A172 (cell line): ENCODE measurements around the gene USP48. TPM values are rescaled to one million over a fixed set of nuclear protein-coding genes. Genes with fewer than 3 reads are reported as not detected.
A peak's percentile ranks its signal among the peaks of the same experiment; 100 is the strongest.
"Not testable (repeated sequence)": the region's sequence is repeated elsewhere in the genome, so short reads cannot be mapped to it uniquely, and the experiment has no call there.

Source experiments
- DNase-seq: peaks from one replicate; pipeline ENCODE4 v3.0.0-alpha.2; 2015; ENCODE audit warnings: low spot score
- total RNA-seq: library from RNA; depleted of rRNA; stranded (reverse); fragments of >200 nt; shearing (Covaris generic); gene quantifications from 2 replicates; pipeline ENCODE4 v1.2.3, GENCODE V29; 2014

Gene USP48
- total RNA-seq, 1 experiment from 2014 or later: 22.8 TPM

DNA sequence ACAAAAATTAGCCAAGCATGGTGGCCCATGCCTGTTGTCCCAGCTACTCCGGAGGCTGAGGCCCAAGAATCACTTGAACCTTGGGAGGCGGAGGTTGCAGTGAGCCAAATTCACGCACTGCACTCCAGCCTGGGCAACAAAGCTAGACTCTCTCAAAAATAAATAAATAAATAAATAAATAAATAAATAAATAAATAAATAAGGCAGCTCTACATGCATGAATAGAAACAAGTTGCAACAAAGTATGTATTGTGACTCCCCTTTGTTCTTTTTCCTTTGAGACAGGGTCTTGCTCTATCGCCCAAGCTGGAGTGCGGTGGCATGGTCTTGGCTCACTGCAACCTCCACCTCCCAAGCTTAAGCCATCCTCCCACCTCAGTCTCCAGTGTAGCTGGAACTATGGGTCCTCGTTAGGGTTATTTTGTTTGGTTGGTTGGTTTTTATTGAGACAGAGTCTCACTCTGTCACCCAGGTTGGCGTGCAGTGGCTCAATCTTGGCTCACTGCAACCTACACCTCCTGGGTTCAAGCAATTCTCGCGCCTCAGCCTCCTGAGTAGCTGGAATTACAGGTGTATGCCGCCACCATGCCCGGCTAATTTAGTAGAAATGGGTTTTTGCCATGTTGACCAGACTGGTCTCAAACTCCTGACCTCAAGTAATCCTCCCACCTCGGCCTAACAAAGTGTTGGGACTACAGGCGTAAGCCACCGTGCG lies 8.0 kb downstream of the USP48 start:
- no peak for DNase-seq

- DNase-seq: no peak
These were observed 9.4 kb downstream of the USP48 start for GRCh38 chr1:21773585-21773984.

DNA sequence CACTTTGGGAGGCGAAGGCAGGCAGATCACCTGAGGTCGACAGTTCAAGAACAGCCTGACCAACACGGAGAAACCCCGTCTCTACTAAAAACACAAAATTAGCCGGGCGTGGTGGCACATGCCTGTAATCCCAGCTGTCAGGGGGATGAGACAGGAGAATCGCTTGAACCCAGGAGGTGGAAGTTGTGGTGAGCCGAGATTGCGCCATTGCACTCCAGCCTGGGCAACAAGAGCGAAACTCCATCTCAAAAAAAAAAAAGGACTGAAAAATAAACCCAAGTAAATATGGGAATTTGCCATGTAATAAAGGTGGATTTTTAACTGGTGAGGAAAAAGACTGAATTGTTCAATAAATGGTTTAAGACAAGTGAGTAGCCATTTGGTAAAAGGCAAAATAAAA lies 11.3 kb downstream of the USP48 start:
- DNase-seq: not testable (repeated sequence)

GRCh38 chr1:21770602-21771001 lies 12.3 kb downstream of the USP48 start:
- DNase-seq: not testable (repeated sequence)

DNA sequence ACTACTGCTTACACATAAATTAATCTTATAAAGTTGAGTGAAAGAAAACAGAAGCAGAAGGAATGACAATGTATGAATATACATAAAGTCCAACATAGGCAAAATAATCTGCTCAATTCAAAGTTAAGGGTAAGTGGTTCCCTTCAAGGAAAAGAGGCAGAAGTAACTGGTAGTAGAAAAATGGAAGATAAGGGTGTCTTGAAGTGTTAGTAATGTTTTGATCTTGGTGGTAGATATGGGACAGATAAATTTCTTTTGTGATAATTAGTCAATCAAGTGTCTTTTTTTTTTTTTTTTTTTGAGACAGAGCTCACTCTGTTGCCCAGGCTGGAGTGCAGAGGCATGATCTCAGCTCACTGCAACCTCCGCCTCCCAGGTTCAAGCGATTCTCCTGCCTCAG lies 12.7 kb downstream of the USP48 start:
- no peak for DNase-seq

- DNase-seq: not testable (repeated sequence)
These were observed 15.8 kb downstream of the USP48 start for GRCh38 chr1:21767106-21767505.

DNA sequence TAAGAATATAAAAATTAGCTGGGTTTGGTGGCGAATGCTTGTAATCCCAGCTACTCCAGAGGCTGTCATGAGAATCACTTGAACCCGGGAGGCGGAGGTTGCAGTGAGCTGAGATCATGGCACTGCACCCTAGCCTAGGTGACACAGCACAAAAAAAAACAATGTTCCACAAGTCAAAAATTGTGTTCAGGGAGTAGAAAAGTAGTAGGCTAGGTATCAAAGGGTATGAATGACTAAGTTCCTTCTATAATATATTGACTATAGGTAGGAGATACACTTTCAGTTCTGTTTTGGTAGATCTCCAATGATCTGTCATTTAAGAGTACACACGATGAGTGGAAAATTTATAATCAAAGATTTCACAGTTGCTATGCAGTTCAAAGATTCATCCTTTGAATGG lies 16.7 kb downstream of the USP48 start:
- no peak for DNase-seq

DNA sequence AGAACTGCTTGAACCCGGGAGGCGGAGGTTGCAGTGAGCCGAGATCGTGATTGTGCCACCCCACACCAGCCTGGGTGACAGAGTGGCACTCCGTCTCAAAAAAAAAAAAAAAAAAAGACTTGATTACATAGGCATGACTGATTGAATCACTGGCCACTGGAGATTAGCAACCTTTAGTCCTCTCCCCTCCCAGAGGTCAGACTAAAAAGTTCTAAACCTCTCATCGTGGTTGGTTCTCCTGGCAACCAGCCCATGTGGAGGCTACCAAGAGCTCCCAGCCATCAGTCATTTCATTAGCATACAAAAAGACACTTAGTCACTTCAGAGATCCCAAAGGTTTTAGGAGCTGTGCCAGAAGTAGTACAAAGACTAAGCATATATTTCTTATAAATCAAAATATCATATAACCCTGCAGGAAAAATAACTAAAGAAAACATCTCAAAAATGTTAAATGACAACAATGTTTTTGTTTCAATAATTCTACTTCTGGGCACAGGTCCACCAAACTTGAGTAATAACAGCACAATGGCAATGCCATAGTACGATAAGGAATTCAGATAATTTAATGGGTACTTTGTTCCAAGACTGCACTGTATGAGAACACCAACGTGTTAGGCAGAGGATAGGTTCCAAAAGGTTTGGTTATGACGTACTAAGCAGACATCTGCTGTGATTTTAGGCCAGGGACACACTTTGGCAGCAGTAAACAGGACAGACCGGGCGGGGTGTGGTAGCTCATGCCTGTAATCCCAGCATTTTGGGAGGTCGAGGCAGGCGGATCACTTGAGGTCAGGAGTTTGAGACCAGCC lies 18.1 kb downstream of the USP48 start:
- peak; percentile 91 for DNase-seq

DNA sequence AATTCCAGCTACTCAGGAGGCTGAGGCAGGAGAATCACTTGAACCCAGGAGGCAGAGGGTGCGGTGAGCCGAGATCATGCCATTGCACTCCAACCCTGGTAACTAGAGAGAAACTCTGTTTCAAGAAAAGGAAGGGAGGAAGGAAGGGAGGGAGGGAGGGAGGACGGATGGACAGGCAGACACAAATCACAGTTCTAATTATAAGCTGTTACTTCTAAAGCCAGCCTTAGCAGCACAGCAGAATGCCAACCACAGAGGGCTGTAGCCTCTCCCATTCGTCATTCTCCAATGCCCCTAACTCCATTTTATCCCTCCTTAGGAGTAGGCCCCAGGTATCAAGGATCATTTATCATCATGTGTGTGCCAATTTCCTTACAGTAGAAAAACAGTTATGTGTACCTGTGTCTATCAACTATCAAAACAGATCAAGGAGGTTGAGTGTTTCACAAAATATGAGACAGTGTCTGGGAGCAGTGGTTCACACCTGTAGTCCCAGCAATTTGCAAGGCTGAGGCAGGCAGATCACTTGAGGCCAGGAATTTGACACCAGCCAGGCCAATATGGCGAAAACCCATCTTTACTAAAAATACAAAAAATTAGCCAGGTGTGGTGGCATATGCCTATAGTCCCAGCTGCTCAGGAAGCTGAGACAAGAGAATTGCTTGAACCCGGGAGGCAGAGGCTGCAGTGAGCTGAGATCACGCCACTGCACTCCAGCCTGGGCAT lies 19.1 kb downstream of the USP48 start:
- no peak for DNase-seq

GRCh38 chr1:21763236-21763635 lies 19.7 kb downstream of the USP48 start:
- no peak for DNase-seq

DNA sequence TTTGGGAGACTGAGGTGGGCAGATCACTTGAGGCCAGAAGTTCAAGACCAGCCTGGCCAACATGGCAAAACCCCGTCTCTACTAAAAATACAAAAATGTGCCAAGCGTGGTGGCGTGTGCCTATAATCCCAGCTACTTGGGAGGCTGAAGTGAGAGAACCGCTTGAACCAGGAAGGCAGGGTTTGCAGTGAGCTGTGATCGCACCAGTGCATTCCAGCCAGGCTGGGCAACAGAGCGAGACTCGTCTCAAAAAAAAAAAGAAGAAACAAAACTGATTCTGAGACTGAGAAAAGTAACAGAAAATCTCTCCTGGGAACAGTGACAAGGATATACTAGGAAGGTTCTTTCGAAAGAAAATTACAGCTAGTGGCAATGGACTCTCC lies 20.9 kb downstream of the USP48 start:
- no peak for DNase-seq

- no peak for DNase-seq
These were observed 21.9 kb downstream of the USP48 start for GRCh38 chr1:21761052-21761451.

DNA sequence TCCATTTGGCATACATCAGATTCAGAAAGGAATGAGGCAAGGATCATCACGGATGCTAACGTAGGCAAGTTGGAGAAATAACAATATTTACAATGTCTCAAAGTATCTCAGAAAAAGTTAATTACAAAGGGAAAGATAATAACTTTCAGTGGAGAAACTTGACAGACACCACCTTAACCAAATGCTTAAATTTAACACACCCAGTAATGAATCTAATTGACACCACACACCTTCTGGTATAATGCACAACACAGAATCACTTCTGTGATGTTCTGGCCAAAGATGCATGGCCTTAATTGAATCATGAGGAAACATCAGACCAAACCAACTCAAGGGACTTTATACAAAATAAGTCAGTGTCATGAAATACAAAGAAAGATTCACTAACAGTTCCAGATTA lies 23.1 kb downstream of the USP48 start:
- no peak for DNase-seq

- no peak for DNase-seq
These were observed 23.8 kb downstream of the USP48 start for GRCh38 chr1:21759182-21759581.

DNA sequence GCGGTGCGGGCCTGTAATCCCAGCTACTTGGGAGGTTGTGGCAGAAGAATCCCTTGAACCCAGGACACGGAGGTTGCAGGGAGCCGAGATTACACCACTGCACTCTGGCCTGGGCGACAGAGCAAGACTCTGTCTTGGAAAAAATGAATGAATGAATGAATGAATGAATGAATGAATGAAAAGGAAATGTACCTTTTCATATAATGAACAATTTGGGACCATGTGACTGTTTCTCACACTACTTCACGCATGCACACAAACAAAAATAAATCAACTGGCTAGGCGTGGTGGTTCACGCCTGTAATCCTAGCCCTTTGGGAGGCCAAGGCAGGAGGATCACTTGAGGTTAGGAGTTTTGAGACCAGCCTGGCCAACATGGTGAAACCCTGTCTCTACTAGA lies 24.3 kb downstream of the USP48 start:
- no peak for DNase-seq

GRCh38 chr1:21756393-21757089 lies 26.4 kb downstream of the USP48 start:
- no peak for DNase-seq

GRCh38 chr1:21755067-21755466 lies 27.9 kb downstream of the USP48 start:
- no peak for DNase-seq

DNA sequence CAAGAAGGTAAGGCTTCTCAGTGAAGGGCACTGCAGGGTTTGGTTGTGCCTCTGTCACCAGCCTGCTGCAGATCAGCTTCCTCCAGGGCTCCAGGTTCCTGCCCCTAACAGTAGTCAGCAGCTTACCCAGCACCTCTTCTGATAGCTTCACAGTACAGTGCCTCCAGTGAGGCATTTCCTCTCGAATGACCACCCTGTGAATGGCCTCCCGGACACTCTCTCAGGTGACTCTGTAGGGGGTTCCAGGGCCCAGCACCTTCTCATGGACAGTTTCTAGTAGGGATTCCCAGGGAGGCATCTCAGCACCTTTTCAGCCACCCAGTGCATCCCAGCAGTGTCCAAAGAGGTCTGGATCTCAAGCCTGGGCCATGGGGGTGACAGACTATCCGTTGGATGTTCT lies 28.4 kb downstream of the USP48 start:
- no peak for DNase-seq

GRCh38 chr1:21752186-21752585 lies 30.8 kb downstream of the USP48 start:
- DNase-seq: no peak

DNA sequence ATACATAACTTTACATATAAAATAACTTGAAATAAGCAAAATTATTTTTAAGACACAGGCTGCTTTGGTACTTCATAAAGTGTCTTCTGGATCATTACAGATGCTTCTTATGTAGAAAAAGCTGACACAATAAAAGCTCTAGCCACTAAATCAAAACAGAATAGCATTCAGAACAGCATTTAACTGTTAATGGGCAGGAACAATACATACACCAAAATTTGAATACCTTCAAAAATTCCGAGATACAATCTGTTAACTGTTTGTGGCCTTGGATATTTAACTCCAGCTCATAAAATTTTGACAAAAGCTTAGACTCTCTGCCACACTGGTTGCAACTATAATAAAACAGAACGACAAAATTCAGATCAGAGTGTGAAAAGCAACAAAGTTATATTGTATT lies 31.7 kb downstream of the USP48 start:
- no peak for DNase-seq

DNA sequence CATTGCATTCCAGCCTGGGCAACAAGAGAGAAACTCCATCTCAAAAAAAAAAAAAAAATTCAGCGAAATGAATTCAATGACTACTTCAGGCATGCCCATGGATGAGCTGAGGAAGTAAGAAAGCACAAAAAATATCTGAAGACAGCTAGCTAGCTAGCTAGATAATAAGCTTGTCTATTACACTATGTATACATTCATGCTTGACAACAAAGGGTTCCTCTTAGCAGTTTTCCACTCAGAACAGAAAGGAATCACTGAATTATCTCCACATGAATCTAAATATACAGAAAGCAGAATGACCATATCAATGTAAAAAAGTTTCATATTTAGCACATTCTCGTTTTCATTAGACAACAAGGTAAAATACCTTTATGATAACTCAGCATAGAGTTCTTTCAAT lies 32.1 kb downstream of the USP48 start:
- no peak for DNase-seq

- DNase-seq: no peak
These were observed 33.0 kb downstream of the USP48 start for GRCh38 chr1:21749859-21750468.
